Renal cortex interstitium (tissue), 11 donors: Measurements from ENCODE around the gene GCGR. TPM values are rescaled to one million over a fixed set of nuclear protein-coding genes. Genes with fewer than 3 reads are reported as not detected.

ENCODE experiments used
- DNase-seq, 11 donors: peaks; one replicate each; pipeline ENCODE4 v3.0.0-alpha.2; 2013; ENCODE audit warnings: low read depth in 9 of 11, low spot score in 4 of 11; ENCODE audit errors: extremely low read depth in 1 of 11
- polyA plus RNA-seq, 3 donors: library from polyadenylated mRNA; unstranded; fragments of 120-200 nt; gene quantifications; one replicate each; pipeline ENCODE4 v1.2.1, GENCODE V29; 2013; ENCODE audit not compliant: insufficient read length in 3 of 3

GCGR gene
- polyA plus RNA-seq, 3 donors: 7.1 to 17.7 (median 12.5) TPM

- DNase-seq: no peak
Measured at GRCh38 chr17:81810476-81810875, 6.5 kb downstream of the GCGR start.

- no peak for DNase-seq
Measured at GRCh38 chr17:81810892-81811704, 7.1 kb downstream of the GCGR start.

- DNase-seq: no peak
Measured at GRCh38 chr17:81811705-81812570, 8.0 kb downstream of the GCGR start.

- DNase-seq: no peak
Measured at GRCh38 chr17:81812571-81813370, 8.8 kb downstream of the GCGR start.

GRCh38 chr17:81813371-81813684 lies 9.4 kb downstream of the GCGR start:
- no peak for DNase-seq

- no peak for DNase-seq
Measured at GRCh38 chr17:81813861-81814683, 10.1 kb downstream of the GCGR start.

GRCh38 chr17:81814748-81815645 lies 11.0 kb downstream of the GCGR start:
- DNase-seq: peak in 6 of 11 donors; percentile 38 to 70 (median 54)

GRCh38 chr17:81815646-81815986 lies 11.7 kb downstream of the GCGR start:
- no peak for DNase-seq

GRCh38 chr17:81817758-81818147 lies 13.8 kb downstream of the GCGR start:
- no peak for DNase-seq

- no peak for DNase-seq
Measured at GRCh38 chr17:81819708-81820107, 15.8 kb downstream of the GCGR start.

- no peak for DNase-seq
Measured at GRCh38 chr17:81821147-81821546, 17.2 kb downstream of the GCGR start.

GRCh38 chr17:81821603-81822311 lies 17.8 kb downstream of the GCGR start:
- DNase-seq: no peak

GRCh38 chr17:81822312-81822637 lies 18.3 kb downstream of the GCGR start:
- DNase-seq: no peak

GRCh38 chr17:81822996-81823819 lies 19.3 kb downstream of the GCGR start:
- no peak for DNase-seq

GRCh38 chr17:81823820-81824550 lies 20.0 kb downstream of the GCGR start:
- DNase-seq: no peak

- no peak for DNase-seq
Measured at GRCh38 chr17:81824595-81824994, 20.6 kb downstream of the GCGR start.
